H1 (cell line): Measurements from ENCODE around the gene FUNDC2. TPM values are rescaled to one million over a fixed set of nuclear protein-coding genes. Genes with fewer than 3 reads are reported as not detected.

ENCODE experiments used
- FOSL1 ChIP-seq: IDR thresholded peaks from 2 replicates; pipeline ENCODE4 v1.6.1; 2011; ENCODE audit warnings: mild to moderate bottlenecking, low read depth, low read length, moderate library complexity; ENCODE audit not compliant: insufficient read depth
- GABPA ChIP-seq: IDR thresholded peaks from 2 replicates; pipeline ENCODE4 v1.6.1; 2011; ENCODE audit warnings: mild to moderate bottlenecking, low read length, moderate library complexity, borderline replicate concordance; ENCODE audit not compliant: insufficient read depth
- HDAC2 ChIP-seq, 2 experiments: fragments of 300-600 bp in 1 of 2; sonication (generic) in 1 of 2; IDR thresholded peaks; 2 replicates each; pipeline ENCODE4 v1.6.1; 2011 to 2012; ENCODE audit warnings: low read depth in 2 of 2, low read length in 2 of 2, mild to moderate bottlenecking in 2 of 2, moderate library complexity in 2 of 2, borderline replicate concordance in 1 of 2, inconsistent platforms in 1 of 2
- POU5F1 ChIP-seq: IDR thresholded peaks from 2 replicates; pipeline ENCODE4 v1.6.1; 2011; ENCODE audit warnings: low read depth, mild to moderate bottlenecking, low read length, moderate library complexity
- RFX5 ChIP-seq: IDR thresholded peaks from 2 replicates; pipeline ENCODE4 v1.6.1; 2011; ENCODE audit warnings: low read depth, low read length, improper control_type of control experiment, borderline replicate concordance
- SIRT6 ChIP-seq: IDR thresholded peaks from one replicate; pipeline ENCODE4 v1.7.1; 2012; ENCODE audit warnings: low read length, inconsistent platforms
- SP1 ChIP-seq: IDR thresholded peaks from 2 replicates; pipeline ENCODE4 v1.6.1; 2011; ENCODE audit warnings: low read depth, low read length
- TAF7 ChIP-seq: optimal IDR thresholded peaks from 2 replicates; pipeline ENCODE3; 2011; ENCODE audit warnings: low read depth, mild to moderate bottlenecking, inconsistent platforms, low read length, moderate library complexity, borderline replicate concordance
- USF2 ChIP-seq: IDR thresholded peaks from 2 replicates; pipeline ENCODE4 v1.6.1; 2011; ENCODE audit warnings: low read length, improper control_type of control experiment
- polyA plus RNA-seq, 7 experiments: library from polyadenylated mRNA; depleted of rRNA in 3 of 7; stranded (reverse) in 5 of 7; unstranded in 2 of 7; fragments of >200 nt in 5 of 7; fragments of 200-250 nt in 2 of 7; gene quantifications; 1 replicate in 5 of 7; 2 replicates in 1 of 7; 4 replicates in 1 of 7; pipeline versions ENCODE4 v1.2.1 to v1.2.3, GENCODE V29; 2011 to 2013; ENCODE audit warnings: missing spikeins in 2 of 7, mixed read lengths in 2 of 7
- total RNA-seq: library from RNA; stranded (reverse); fragmentation: NEBNext Ultra II Directional; extraction: Animal tissue kit (Norgen Biotek cat#: 25700); gene quantifications from 2 replicates; pipeline ENCODE4 v1.2.1, GENCODE V29; 2021

FUNDC2 gene
- total and polyA plus RNA-seq, 2 of the 8 experiments (the other 6 are each of a cell fraction or from before 2014, with no cell fraction given) = 67.7 to 93.7 TPM

GRCh38 chrX:155071694-155072280 lies 45.1 kb downstream of the FUNDC2 start (continued):
- no peak for TF ChIP-seq USF2
- TF ChIP-seq HDAC2 (IDR thresholded peaks at IDR 0.05; ENCODE audit: borderline replicate concordance in 1 of 2, low read depth in 2 of 2, low read length in 2 of 2) = no peak
- TF ChIP-seq SIRT6 = no peak
- no peak for TF ChIP-seq RFX5
- TF ChIP-seq GABPA = no peak
- no peak for TF ChIP-seq TAF7
- TF ChIP-seq FOSL1 = no peak
- TF ChIP-seq POU5F1 = no peak
- no peak for TF ChIP-seq SP1
